HG03066 (cell line): ENCODE results near the gene C16orf74.
A peak's percentile ranks its signal among the peaks of the same experiment; 100 is the strongest.

Source experiments
- ATAC-seq: cut with Tn5 transposase; IDR thresholded peaks from one replicate; pipeline ENCODE4 v1.9.1; 2021; ENCODE audit warnings: low read depth; ENCODE audit not compliant: unreplicated experiment

The C16orf74 gene

GRCh38 chr16:85751698-85752501, 1.0 kb upstream of the C16orf74 start:
- no peak for ATAC-seq

DNA sequence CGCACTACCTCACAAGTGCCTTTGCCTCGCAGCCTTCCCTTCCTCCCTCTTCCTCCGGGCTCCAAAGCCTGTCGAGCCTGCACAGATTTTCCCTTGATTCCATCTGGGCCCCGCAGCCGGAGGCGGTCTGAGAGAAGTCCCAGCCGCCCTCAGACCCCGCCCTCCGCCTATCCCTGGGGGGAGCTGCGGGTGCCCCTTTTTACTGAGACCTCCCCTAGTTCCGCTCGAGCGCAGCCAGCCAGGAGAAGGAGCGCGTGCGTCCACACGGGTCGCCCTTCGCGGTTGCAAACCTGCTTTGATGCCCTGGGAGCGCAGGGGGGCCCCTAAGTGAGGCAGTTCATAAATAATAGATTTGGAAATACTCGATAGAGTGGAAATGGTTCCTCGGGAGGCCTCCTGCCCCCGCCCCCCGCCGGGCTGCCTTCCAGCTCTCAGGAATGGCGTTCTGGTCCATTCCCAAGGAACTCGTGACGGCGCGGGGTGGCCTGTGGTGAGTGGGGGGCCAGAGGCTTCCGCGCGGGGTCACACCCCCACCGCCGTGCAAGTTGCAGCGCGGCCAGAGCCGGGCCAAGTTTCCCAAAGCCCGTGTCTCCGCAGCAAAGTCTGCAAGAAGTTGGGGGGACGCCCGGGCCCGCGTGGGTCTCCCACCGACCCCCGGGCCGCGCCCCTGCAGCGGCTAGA, 610 bp downstream of the C16orf74 start:
- no peak for ATAC-seq

DNA sequence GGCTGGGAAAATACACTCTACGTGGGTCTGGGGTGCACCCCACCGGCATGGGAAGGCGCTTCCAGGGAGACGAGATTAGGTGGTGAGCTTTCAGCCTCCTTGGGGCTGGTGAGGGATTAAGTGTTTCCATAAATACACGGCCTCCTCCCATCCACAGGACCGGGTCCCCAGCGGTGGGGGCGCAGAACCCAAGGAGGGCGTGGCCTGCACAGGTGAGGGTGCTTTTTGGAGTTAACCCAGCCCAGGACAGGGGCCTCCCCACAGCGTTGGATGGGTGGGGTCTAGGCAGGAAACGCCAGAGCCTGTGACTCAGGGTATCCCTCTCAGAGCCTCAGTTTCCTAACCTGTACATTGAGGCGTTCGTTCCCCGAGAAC, 1.1 kb downstream of the C16orf74 start:
- no peak for ATAC-seq

- peak; percentile 61 for ATAC-seq
Measured at GRCh38 chr16:85746460-85747215, 4.3 kb downstream of the C16orf74 start.

DNA sequence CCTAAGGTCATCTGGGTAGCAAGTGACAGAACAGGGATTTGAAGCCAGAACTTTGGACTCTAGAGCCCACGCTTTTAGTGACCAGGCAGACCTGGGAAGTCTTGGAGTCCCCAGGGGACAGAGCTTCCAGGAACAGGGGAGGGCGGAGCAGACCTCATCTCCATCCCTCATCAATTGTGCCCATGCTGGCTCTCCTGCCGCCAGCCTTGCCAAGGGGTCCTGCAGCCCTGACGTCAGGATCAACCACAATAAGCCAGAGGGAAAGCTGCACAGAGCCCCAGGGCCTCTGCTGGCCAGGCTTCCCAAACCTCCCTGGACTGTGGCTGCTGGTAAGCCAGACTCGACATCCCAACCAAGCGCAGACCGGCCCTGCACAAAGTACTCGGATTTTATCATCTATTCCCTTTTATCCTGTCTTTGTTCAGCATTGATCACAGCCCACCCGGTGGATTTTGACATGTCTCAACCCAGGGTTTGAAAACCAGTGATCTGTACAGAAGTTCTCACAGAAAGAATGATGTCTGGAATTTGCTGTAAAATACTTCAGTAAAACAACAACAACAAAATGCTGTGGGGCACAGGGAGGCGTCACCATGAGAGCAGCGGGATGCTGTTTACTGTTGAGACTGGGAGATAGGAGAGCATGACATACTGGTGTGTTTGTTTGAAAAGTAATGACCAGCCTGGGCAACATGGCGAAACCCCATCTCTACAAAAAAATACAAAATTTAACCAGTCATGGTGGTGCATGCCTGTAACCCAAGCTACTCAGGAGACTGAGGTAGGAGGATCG, 11.8 kb downstream of the C16orf74 start:
- ATAC-seq = no peak

DNA sequence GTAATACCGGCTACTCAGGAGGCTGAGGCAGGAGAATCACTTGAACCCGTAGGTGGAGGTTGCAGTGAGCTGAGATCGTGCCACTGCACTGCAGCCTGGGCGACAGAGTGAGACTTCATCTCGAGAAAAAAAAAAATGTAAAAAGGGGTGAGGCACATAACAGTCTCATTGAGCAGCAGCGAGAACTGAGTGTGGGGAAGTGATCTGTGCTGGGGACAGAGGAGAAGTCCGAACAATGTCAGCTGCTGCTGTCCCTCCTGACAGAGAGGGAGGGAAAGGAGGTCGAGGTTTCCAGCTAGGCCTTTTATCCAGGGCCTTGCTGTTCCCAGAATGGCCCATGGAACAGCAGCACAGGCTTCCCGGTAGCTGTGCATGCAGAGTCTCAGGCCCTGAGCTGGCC, 14.0 kb downstream of the C16orf74 start:
- ATAC-seq = no peak

DNA sequence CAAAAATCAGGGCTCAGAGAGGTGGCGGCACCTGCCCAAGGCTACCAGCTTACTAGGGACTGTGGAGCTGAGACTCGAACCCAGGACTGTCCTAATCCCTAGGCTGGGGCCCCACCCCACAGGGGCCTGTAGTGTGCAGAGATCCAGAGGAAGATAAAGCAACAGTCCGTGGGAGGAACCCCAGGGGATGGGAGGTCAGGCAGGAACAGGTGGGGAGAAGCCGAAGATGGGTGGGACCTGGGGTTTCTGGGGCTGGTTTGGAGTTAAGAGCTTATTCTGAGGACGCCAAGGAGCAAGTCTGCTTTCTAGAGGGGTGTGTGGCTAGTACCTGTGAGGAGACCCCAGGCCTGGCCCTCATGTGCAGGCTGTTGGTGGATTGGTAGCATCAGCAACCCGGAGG, 14.9 kb downstream of the C16orf74 start:
- no peak for ATAC-seq

DNA sequence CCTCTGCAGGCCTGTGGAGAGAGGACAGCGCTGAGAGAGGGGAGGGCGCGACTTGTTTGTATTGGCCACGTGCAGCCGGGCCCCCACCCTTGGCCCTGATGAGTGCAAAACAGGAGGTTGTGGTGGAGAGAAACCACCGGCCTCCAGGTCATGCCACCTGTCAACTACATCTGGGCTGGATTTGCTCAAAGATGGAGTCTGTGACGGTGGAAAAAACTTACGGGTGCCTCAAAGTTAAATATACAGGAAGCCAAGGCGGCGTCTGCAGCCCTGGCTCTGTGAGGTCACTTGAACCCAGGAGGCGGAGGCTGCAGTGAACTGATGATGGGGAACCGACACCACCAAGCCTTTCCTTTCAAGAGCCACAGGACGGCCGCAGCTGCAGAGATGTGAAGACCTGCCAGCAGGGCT, 15.7 kb downstream of the C16orf74 start:
- ATAC-seq = no peak

- ATAC-seq = no peak
Measured at GRCh38 chr16:85734311-85735017, 16.4 kb downstream of the C16orf74 start.

GRCh38 chr16:85733839-85734170, 17.1 kb downstream of the C16orf74 start:
- no peak for ATAC-seq

DNA sequence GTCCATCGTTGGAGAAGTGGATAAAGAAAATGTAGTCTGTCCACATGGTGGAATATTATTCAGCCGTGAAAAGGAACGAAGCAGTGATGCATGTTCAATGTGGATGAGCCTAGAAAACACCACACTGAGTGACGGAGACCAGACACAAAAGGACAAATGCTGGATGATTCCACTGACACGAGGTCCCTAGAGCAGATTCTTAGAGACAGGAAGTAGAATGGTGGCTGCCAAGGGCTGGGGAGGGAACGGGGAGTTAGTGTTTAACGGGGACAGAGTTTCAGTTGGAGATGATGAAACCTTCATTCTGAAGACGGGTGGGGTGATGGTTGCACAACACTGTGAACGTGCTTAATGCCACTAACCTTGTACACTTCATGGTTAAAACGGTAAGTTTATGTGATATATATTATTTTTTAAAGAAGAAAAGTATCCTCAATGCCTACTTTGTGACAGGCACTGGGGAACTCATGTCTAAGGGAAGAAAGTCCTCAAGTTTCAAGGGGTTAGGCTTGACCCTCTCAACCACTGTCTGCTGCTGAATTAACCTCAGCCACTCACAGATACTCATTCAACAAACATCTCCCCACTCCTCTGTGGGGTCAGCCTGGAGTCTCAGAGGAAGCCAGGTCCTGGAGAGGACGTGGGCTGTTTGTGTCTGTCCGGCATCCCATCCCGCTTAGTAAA, 17.6 kb downstream of the C16orf74 start:
- no peak for ATAC-seq

DNA sequence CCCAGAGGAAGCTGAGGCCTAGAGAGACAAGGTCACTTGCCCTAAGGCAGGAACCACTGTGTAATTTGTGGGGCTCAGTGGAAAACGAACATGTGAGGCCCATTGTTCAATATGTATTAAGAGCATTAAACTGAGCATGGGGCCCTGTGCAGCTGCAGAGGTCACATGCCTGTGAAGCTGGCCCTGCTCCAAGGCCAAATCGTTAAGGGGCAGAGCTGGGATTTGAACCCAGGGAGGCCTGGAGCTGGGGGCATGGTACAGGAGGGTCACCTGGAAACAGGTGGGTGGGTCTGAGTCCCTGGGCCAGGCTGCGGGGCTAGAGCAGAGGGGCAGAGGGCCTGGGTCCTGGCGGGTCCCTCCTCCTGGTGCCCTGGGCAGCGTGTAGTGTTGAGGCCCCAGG, 19.7 kb downstream of the C16orf74 start:
- no peak for ATAC-seq

- no peak for ATAC-seq
Measured at GRCh38 chr16:85730186-85730465, 20.8 kb downstream of the C16orf74 start.

DNA sequence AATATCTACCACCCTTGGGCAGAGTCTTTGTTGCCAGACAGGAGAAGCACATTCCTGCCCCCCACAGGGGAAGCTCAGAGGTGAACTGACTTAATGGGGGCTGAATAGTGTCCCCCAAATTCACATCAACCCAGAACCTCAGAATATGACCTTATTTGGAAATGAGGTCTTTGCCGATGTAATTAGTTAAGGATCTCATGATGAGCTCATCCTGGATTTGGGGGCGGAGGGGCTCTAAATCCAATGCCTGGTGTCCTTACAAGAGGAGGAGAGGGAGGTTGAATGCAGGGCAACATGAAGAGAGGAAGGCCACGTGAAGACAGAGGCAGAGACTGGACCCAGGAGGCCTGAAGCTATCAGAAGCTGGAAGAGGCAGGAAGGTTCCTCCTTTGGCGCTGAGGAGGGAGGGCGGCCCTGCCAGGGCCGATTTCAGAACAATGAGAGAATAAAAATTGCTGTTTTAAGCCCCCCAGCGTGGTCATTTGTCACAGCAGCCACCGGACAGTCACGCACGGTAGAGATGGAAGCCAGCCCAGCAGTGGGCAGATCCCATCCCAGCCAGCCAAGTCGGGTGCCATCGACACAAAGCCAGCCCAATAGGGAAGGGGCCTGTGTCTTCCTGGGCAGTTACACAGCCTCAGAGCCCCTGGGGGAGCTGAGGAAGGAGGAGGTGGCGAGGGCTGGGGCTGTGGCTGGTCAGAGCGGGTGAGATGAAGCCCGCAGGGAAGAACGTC, 21.3 kb downstream of the C16orf74 start:
- no peak for ATAC-seq

- no peak for ATAC-seq
Measured at GRCh38 chr16:85728879-85729278, 22.0 kb downstream of the C16orf74 start.

DNA sequence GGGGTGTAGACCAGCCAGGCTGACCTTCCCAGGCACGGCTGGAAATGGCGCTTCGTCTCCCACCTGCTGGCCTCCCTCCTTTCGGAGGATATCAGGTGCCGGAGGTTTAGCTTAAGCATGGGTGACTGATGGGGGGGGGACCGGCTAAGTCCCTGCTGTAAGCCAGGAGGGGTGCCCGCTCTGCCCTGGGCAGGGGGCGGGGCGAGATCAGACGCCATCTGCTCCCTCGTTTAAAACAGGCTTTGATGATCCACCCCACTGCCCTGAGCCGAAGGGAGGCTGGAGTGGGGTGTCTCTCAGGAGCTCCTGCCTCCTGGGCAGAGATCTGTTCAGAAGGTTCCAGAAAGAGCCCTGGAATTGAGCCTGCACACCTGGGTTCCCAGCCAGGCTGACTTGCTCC, 26.0 kb downstream of the C16orf74 start:
- no peak for ATAC-seq

GRCh38 chr16:85724126-85724879, 26.6 kb downstream of the C16orf74 start:
- no peak for ATAC-seq

DNA sequence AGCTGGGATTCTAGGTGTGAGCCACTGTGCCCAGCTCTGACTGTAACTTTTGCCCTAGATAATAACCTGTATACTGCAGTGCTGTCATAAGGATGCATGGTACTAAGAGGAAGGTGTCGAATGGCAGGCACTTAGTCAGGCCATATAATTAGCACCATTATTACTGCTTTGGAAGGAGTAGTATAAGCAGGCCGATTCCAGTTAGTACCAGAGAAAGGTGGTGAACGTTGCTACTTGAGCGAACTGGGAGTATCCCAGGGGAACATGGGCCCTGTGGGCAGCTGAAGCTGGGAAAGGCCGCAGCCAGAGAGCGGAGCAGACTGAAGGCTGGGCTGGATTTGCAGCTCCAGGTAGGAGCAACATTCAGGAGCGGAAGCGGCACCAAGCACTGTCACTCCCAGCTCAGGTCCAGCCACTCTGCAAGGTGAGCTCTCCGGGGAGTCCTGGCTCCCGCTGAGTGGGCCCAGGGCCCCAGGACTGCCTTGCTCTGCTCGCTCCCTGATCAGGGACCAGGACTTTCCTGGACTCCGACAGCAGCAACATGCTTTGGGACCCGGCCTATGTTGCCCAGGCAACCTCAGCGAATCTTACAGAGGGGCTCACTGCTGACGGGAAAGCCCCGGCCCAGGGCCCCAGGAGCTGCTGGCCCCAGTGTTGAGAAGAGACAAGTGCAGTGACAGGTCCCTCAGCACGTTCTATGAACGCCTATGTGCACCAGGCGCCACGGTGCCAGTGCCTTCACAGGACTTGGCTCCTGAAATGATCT, 28.6 kb downstream of the C16orf74 start:
- ATAC-seq = no peak
